ENCODE measurements around the gene SH3D21.

DNA sequence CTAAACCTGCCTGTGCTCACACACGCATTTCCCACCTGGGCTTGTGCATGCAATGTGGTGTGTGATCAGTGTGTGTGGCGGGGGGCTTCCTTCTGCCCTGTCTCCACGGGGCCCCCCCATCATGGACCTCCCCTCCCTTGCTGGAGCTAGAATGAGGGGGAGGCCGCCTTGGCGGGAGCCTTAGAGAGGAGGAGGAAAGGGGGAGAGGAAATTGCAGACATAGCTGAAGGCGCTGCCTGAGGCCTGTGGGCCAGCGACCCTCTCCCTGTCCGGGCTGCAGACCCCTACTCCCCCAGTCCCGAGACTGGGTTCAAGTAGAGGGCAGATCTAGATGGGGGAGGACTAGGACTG is 18.2 kb downstream of the SH3D21 start:
- TF ChIP-seq, protein P1, sequence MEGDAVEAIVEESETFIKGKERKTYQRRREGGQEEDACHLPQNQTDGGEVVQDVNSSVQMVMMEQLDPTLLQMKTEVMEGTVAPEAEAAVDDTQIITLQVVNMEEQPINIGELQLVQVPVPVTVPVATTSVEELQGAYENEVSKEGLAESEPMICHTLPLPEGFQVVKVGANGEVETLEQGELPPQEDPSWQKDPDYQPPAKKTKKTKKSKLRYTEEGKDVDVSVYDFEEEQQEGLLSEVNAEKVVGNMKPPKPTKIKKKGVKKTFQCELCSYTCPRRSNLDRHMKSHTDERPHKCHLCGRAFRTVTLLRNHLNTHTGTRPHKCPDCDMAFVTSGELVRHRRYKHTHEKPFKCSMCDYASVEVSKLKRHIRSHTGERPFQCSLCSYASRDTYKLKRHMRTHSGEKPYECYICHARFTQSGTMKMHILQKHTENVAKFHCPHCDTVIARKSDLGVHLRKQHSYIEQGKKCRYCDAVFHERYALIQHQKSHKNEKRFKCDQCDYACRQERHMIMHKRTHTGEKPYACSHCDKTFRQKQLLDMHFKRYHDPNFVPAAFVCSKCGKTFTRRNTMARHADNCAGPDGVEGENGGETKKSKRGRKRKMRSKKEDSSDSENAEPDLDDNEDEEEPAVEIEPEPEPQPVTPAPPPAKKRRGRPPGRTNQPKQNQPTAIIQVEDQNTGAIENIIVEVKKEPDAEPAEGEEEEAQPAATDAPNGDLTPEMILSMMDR (IDR thresholded peaks at IDR 0.05; ENCODE audit: borderline replicate concordance, extremely low read depth, low read length, poor library complexity, severe bottlenecking), result no peak
- TF ChIP-seq EZH2 (IDR thresholded peaks at IDR 0.05; ENCODE audit: borderline replicate concordance, low read depth, low read length, severe bottlenecking), result no peak
